Endothelial cell of umbilical vein (primary cell): ENCODE measurements around the gene MXD4.

Experiments
- CTCF ChIP-seq, 2 donors: IDR thresholded peaks; 1 replicate in 1 of 2; 2 replicates in 1 of 2; pipeline ENCODE4 v1.5.1; 2011; ENCODE audit warnings: low read length in 2 of 2, mild to moderate bottlenecking in 2 of 2, moderate library complexity in 2 of 2, control low read depth in 1 of 2, inconsistent platforms in 1 of 2, low read depth in 1 of 2; ENCODE audit not compliant: insufficient read depth in 1 of 2; ENCODE audit errors: extremely low read depth in 1 of 2
- MAX ChIP-seq: IDR thresholded peaks from 2 replicates; pipeline ENCODE4 v1.6.1; 2011; ENCODE audit not compliant: insufficient read depth, insufficient read length
- POLR2AphosphoS5 ChIP-seq: IDR thresholded peaks from 2 replicates; pipeline ENCODE4 v1.6.1; 2012; ENCODE audit warnings: low read depth, mild to moderate bottlenecking, control low read depth, low read length, moderate library complexity; ENCODE audit not compliant: insufficient read depth

DNA sequence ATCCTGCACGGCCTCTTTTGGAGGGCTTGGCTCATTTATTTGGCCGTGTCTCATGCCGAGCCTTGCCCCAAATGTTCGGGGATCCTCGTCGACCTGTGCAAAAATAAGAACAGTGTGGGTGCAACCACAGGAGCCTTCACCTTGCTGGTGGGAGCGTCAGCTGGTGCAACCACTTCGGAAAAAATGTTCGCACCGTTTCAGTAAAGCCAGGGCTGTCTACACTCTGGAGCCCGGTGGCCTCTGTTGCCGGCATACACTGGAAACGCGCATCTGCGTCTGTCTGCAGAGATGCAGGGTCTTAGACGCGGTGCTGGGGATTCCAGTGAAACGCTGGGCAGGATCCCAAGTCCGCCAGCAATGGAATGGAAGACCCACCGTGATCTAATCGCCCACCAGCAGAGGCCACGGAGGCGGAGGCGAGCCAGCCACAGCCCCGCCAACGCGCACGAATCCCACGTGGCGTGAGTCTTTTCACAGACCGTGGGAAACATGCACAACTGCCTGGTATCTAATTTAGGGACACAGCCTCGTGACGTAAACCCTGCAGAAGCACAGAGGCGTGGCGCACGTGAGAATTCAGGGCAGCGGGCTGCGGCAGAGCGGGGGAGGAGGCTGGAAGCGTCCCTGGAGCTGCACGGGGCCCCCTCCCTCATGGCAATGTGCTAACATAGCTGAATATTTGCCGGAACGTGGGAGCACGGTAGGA lies 13.8 kb upstream of the MXD4 start:
- TF ChIP-seq CTCF (IDR thresholded peaks at IDR 0.05; ENCODE audit: extremely low read depth in 1 of 2, insufficient read depth in 1 of 2, low read depth in 1 of 2, low read length in 2 of 2) (no peak), POLR2AphosphoS5 (no peak), MAX (no peak)
